GM12875 (cell line): ENCODE measurements around the gene BARD1.

Experiments used
- H3K4me3 ChIP-seq: one replicate; pipeline ENCODE4 v1.5.1; 2011; ENCODE audit warnings: low read depth, low read length, control low read depth
- CTCF ChIP-seq: IDR thresholded peaks from 2 replicates; pipeline ENCODE4 v1.5.1; 2011; ENCODE audit warnings: low read depth, mild to moderate bottlenecking, control low read depth, inconsistent platforms, low read length, moderate library complexity, borderline replicate concordance; ENCODE audit not compliant: insufficient read depth

The BARD1 gene

GRCh38 chr2:214772443-214773015, 37.0 kb downstream of the BARD1 start:
- no peak overlapping the region for H3K4me3 ChIP-seq

GRCh38 chr2:214765180-214765579, 44.3 kb downstream of the BARD1 start:
- TF ChIP-seq CTCF, result no peak
- no peak overlapping the region for H3K4me3 ChIP-seq

More at GRCh38 chr2:214772443-214773015, 37.0 kb downstream of the BARD1 start:
- TF ChIP-seq CTCF, result no peak

- TF ChIP-seq CTCF, result no peak
- H3K4me3 ChIP-seq, result no peak overlapping the region
Observed at GRCh38 chr2:214753455-214753854, 56.0 kb downstream of the BARD1 start.

GRCh38 chr2:214750529-214750928, 59.0 kb downstream of the BARD1 start:
- no peak for TF ChIP-seq CTCF

GRCh38 chr2:214747992-214748391, 61.5 kb downstream of the BARD1 start:
- TF ChIP-seq CTCF, result no peak
- no peak overlapping the region for H3K4me3 ChIP-seq

More at GRCh38 chr2:214750529-214750928, 59.0 kb downstream of the BARD1 start:
- H3K4me3 ChIP-seq, result no peak overlapping the region

- no peak for TF ChIP-seq CTCF
- no peak overlapping the region for H3K4me3 ChIP-seq
Observed at GRCh38 chr2:214742119-214742518, 67.4 kb downstream of the BARD1 start.

GRCh38 chr2:214740867-214741395, 68.6 kb downstream of the BARD1 start:
- TF ChIP-seq CTCF, result no peak
- no peak overlapping the region for H3K4me3 ChIP-seq
